HG02642 (cell line): Measurements from ENCODE around the gene PTGES3.
"Not testable (repeated sequence)": the region's sequence is repeated elsewhere in the genome, so short reads cannot be mapped to it uniquely, and the experiment has no call there.

Experiments used
- ATAC-seq: cut with Tn5 transposase; IDR thresholded peaks from one replicate; pipeline ENCODE4 v1.9.1; 2021; ENCODE audit warnings: mild to moderate bottlenecking; ENCODE audit not compliant: unreplicated experiment, poor library complexity

The PTGES3 gene, protein sequence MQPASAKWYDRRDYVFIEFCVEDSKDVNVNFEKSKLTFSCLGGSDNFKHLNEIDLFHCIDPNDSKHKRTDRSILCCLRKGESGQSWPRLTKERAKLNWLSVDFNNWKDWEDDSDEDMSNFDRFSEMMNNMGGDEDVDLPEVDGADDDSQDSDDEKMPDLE

DNA sequence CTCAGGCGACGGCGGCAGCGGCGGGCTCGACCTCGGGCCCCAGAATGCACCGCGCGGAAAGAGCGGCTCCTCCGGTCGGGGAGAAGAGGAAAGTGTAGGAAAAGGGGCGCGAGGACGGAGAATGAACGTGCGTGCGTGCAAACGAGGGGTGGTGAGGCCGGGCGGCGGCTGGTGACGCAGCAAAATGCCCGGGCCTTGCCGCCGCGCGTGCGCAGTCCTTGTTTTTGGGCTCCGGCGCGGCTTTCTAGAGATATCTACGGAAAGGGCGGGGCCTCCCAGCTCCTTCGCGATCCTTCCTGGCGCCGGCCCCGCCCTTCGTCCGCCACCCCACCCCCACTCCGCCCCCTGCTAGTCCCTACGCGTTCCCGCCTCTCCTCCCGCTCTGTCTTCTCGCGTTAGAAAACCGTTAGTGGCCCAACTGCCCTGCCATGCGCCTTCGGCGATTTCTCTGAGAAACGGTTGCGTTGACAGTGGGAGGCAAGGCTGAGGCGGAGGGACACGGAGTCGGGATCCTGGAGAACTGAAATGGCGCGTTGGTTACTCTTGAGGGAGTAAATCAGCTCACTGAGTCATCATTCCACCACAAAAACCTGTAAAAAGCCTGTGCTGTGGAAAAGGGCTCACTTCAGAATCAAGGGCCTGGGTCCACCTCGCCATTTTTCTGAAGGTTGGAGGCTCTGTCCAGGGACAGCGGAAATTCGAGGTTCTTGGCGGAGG is at the start of gene PTGES3:
Gene PTGES3, minus strand, starts transcription at position 156 of the 717 bp plus-strand sequence. CDS start 285 bp downstream, outside the sequence.
- ATAC-seq = peak; percentile 74

DNA sequence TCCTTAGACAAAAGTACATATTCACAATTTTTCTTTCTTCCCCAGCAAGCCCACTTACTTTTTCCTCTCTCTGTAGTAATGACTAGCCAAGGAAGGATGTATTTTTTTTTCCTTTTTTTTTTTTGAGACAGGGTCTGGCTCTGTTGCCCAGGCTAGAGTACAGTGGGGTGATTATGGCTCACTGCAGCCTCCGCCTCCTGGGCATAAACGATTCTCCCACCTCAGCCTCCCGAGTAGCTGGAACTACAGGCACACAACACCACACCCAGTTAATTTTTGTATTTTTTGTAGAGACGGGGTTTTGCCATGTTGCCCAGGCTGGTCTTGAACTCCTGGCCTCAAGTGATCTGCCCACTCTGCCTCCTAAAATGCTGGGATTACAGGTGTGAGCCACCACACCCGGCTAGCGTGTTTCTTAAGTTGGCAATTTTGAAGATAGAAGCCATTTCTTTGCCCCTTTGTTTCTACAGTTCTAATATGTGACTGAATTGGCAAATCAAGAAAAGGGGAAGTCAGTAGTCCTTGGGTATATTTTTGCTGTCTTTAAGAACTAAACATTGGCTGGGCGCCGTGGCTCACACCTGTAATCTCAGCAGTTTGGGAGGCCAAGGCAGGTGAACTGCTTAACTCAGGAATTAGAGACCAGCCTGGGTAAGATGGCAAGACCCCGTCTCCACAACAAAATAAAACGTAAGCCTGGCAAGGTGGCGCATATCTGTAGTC is 40.2 kb upstream of the PTGES3 start:
- ATAC-seq = no peak

DNA sequence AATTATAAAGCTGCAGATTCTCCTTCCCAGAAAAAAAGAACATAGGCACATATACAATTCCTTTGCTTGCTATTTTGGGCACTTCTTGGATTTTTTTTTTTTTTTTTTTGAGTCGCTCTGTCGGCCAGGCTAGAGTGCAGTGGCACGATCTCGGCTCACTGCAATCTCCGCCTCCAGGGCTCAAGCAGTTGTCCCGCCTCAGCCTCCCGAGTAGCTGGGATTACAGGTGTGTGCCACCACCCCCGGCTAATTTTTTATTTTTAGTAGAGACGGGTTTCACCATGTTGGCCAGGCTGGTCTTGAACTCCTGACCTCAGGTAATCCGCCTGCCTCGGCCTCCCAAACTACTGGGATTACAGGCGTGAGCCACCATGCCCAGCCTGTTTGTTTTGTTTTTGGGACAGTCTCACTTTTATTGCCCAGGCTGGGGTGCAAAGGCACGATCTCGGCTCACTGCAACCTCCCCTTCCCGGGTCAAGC is 38.2 kb upstream of the PTGES3 start:
- not testable (repeated sequence) for ATAC-seq

DNA sequence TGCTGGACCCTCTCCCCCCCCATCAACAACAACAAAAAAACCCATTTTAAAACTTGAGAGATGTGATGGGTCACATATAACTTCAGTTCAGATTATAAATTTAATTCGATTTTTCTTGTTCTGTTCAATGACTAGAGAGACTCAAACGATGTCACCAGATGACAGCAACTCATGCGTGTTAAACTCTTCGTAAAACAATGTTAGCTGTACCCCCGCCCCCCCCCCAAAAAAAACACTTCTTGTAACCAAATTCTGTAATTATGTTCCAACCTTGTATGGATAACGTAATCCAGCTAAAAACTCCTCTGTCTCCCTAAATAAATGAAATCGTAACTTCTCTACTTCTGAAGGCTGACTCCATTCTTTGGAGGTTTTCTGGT is 37.6 kb upstream of the PTGES3 start:
- no peak for ATAC-seq

DNA sequence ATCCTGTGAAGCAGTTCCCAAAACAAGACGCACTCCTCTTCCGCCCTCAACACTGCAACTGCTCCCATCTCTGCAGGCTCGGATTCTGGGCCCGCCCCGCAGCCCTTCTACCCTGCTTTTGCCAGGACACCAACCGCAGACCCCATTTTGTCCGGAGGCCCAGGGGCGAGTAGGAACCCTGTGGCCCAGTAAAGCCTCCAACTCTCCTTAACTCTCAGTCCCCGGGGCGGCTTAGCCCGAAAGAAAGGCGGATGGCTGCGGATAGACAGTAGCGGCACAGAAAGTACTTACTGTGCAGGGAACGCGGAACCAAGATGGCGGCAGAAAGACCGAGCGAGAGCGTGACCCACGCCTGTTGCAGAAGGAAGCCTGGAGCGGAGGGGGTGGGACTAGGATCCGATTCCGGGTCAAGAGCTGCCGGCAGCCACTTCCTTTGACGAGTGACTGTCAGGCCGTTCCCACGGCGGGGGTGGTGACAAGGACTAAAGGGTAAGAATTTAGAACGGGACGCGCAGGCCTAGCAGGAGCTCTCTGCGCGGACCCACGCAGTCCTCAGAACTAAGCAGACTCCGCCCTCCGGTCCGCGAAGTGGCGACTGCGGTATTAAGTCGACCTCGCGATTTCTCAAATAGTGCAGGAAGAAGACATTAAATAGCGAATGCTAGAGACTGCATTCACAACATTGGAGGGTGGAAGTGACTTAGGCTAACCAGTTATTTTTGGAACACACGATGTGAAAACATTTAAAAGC is 37.1 kb upstream of the PTGES3 start, which contains the start of gene NACA:
Gene NACA, minus strand, starts transcription at position 328 of the 751 bp plus-strand sequence. CDS start 778 bp downstream, outside the sequence.
- peak; percentile 95 for ATAC-seq

DNA sequence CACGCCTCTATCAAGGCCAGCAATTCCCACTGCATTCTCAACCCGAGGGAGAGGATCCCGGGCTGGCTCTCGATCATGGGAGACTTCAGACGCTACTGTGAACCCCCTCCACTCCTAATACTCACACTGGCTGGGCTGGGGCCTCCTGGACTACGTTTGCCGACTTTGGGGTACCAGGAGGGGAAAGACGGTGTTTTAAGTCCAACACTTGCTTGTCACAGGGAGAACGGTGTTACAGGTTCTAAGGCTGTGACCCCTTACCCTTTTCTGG is 36.6 kb upstream of the PTGES3 start:
- peak; percentile 1 for ATAC-seq

DNA sequence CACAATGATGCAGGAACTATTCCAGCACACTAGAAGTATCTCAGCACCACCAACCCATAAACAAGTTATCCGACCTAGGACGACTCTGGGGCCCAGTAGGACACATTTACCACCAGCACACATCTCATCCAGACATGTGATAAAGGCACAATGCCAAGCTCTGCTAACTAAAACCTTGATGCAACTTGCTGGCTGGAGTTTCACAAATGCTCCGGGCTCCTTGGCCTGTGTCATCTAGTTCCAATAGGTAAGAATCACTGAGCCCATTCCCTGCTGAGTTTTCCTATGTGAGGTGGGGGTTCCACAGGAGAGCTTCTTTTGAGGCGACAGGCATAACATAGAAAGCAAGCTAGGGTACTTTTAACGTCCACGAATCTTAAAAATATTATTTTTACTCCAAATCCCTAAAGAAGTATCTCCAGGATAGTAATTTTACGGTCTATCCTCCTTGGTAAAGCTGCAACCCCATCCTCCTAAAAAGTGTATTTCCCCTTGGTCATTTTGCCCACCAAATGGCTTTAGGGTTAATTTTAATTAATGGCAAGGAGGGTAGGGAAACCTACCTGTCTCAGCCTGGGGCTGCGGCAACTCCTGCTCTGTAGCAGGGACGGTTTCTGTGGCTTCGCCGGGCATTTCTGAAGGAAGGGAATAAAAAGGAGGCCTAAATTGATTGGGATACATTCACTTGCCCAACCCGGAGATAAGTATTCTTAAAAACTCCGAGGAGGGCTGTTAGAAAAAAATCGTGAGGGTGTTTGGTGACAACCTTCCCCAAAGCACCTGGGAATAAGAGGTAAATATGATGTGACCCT is 36.0 kb upstream of the PTGES3 start:
- ATAC-seq = no peak

DNA sequence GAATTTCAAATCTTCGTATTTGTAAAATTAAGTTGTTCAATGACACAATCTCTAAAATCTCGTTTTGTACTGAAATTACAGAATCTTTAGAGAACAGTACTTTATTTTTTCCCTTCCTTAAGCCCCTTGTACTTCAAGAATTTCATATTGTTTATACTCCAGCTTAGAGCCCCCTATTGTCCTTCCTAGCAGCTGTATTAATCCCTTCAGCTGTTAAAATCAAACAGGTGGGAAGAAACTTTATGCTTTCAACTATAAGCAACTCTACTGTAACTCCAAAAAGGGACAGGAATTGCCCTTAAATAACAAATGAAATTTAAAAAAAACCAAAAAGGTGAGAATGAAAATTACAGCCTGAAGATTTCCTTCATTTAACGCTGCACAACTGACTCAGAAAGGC is 35.3 kb upstream of the PTGES3 start:
- ATAC-seq = no peak

DNA sequence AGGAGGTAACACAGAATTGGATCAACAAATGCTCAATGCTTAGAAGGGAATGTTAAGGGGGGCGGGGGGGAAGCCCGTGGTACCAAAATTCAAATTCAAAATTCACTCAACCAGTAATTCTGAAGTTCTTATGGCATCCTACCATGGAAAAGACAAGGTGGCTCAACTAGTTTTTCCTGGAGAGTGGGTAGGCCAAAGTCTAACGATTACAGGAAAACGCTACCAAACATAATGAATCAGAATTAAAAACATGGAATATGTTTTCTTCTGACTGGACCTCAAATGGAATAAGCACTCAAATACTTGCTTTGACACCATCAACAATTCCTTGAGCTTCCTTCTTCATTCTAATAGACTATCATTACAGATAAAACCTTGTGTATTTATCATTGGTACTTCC is 34.7 kb upstream of the PTGES3 start:
- no peak for ATAC-seq

DNA sequence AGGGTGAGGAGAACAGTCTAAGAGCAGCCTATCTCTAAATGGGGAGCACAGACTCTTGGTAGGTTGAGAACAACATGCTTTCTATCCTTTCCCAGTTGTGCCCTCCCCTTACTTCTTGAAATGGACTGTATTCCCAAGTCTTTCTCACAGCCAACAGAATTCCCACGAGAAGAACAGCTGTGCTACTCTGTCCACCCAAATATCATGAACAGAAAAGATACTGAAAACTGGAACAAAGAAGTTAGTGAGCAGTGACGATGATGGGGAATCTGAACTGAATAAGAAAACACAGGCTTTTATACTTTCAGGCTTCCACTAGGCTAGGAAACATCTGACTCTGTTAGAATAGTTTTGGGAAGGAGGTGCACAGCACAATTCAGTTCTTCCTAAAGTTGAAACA is 33.6 kb upstream of the PTGES3 start:
- ATAC-seq = no peak

DNA sequence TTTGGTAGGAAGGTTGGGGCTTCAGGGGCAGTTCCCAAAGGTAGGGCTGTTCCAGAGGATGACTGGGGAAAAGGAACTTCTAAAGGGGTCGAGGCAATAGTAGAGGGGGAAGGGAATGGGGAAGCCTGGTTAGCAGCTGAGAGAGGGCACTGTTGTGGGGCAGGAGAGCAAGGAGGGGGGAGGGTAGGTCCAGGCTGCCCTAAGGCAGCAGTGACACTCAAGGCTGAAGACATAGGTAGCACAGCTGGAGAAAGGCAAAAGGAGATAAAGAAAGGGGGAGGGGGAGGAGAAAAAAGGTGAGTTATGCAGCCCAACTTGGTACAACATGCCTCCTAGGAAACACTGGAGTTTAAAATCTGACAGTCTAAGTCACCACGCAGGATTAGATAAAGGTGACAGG is 33.1 kb upstream of the PTGES3 start:
- no peak for ATAC-seq

DNA sequence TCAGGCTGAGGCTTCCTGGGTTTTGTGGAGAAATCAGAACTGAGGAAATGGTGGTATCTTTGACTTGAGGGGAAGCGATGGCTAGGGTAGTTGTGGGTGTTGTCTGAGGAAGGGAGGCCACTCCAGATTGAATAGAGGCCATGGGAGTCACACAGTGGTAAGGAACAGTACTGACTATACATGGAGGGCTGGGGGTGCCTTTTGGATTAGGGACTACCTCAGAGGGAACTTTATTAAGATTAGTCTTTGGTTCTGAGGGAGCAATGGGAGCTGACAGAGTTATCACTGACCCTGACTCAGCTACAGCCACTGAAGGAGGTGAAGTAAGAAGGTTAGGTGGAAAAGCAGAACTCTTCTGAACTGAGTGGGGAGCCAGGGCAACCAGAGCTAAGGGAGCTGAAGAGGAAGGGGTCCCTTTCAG is 32.7 kb upstream of the PTGES3 start:
- ATAC-seq = no peak

DNA sequence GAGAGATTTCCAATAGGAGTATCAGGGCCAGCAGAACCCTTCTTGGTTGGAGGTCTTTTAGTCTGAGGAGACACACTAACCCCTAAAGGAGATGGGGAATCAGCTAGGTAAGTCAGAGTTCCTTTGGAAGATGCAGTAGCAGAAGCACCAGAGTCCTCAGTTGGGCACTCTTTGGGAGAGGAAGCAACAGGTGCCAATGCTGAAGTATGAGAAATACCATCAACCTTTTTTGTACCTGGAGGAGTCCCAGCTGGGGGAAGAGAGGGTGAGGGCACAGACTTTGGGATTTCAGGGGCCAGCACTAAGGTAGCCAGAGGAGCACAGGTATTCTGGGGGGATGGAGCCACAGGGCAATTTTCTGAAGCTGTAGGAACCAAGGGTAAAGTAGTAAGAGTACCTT is 31.0 kb upstream of the PTGES3 start:
- ATAC-seq = no peak

DNA sequence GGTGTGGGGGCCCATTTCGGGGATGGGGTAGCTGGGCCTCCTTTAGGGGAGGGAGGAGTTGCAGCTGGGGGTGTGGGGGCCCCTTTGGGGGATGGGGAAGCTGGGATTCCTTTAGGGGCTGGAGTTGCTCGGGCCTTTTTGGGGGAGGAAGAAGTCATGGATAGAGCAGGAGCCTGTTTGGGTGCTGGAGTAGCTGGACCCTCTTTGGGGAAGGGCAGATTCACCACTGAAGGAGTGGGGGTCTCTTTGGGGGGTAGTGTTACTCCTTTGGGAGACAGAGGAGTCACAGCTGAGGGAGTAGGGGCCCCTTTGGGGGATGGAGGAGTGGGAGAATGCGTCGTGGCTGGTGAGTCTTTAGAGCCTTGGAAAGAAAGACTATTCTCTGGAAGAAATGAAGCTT is 30.6 kb upstream of the PTGES3 start:
- no peak for ATAC-seq

DNA sequence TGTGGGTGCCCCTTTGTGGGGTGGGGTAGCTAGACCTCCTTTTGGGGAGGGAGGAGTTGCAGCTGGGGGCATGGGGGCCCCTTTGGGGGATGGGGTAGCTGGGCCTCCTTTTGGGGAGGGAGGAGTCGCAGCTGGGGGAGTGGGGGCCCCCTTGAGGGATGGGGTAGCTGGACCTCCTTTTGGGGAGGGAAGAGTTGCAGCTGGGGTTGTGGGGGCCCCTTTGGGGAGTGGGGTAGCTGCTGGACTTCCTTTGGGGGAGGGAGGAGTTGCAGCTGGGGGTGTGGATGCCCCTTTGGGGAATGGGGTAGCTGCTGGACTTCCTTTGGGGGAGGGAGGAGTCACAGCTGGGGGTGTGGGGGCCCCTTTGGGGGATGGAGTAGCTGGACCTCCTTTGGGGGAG is 30.1 kb upstream of the PTGES3 start:
- no peak for ATAC-seq

DNA sequence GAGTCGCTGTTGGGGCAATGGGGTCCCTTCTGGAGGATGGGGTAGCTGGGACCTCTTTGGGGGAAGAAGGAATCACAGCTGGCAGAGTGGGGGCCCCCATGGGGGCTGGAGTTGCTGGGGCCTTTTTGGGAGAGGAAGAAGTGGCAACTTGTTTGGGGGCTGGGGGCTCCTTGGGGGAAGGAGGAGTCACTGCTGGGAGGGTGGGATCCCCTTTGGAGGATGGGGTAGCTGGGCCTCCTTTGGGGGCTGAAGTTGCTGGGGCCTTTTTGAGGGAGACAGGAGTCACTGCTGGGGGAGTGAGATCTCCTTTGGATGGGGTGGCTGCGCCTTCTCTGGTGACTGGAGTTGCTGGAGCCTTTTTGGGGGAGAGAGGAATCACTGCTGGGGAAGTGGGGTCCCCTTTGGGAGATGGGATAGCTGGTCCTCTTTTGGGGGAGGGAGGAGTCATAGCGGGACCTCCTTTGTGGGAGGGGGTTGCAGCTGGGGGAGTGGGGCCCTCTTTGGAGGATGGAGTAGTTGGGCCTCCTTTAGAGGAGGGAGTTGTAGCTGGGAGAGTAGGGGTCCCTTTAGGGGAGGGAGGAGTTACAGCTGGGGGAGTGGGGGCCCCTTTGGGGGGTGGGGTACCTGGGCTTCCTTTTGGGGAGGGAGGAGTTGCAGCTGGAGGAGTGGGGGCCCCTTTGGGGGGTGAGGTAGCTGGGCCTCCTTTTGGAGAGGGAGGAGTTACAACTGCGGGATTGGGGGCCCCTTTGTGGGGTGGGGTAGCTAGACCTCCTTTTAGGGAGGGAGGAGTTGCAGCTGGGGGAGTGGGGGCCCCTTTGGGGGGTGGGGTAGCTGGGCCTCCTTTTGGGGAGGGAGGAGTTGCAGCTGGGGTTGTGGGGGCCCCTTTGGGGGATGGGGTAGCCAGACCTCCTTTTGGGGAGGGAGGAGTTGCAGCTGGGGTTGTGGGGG is 29.1 kb upstream of the PTGES3 start:
- no peak for ATAC-seq

DNA sequence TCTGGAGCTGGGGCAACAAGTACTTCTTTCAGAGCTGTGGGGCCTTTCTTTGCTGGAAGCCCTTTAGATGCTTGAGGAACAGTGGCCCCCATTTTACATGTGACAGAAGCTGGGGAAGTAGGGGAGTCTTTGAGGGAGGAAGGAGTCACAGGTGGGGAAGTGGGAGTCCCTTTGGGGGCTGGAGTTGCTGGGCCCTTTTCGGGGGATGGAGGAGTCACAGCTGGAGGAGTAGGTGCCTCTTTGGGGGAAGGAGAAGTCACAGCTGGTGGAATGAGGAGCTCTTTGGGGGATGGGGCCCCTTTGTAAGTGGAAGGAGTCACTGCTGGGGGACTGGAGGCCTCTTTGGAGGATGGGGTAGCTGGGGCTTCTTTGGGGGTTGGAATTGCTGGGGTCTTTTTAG is 28.4 kb upstream of the PTGES3 start:
- no peak for ATAC-seq

DNA sequence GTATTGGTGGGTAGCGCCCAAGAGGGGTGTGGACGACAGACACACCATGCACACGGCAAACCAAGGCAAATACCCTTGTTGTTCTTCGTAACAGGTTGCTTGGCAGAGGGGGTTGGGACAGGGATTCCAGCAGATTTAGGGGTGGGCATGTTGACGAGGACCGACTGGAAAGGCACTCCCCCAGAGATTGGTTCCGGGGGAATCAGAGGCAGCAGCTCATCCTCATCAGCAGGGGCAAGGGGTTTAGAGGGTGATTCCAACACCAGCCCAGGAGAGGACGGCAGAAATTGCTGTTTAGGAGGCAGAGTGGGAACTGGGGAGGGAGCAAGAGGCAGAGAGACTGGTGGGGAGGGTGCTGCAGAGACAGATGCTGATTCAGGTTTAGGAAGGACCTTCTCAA is 27.7 kb upstream of the PTGES3 start:
- ATAC-seq = no peak

DNA sequence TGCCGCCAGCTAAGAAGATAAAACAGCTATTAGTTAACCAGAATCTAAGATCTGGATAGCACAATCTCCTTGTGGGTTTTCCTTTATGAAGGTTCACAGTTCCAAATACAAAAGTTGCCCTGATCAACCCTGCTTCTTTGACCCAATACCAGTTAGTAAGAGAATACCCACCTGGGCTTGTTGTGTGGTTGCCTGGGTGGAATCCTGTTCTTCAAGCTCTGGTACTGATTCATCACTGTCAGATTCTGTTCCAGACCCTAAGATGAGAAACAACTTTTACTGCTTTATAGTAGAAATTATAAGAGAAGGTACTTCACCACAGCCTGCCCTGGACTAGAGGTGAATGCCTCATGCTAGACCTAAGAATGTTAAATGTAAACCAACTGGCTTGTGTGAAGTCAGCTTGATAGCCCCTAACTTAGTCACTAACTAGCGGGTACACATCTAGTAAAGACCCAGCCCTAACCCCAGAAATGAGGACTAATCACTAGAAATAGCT is 26.4 kb upstream of the PTGES3 start:
- no peak for ATAC-seq
